Measurements from ENCODE around the gene PEF1. TPM values are rescaled to one million over a fixed set of nuclear protein-coding genes. Genes with fewer than 3 reads are reported as not detected.
A peak's percentile ranks its signal among the peaks of the same experiment; 100 is the strongest.

The PEF1 gene
- total RNA-seq, 1 donor from 2014 or later, result 38.9 TPM

DNA sequence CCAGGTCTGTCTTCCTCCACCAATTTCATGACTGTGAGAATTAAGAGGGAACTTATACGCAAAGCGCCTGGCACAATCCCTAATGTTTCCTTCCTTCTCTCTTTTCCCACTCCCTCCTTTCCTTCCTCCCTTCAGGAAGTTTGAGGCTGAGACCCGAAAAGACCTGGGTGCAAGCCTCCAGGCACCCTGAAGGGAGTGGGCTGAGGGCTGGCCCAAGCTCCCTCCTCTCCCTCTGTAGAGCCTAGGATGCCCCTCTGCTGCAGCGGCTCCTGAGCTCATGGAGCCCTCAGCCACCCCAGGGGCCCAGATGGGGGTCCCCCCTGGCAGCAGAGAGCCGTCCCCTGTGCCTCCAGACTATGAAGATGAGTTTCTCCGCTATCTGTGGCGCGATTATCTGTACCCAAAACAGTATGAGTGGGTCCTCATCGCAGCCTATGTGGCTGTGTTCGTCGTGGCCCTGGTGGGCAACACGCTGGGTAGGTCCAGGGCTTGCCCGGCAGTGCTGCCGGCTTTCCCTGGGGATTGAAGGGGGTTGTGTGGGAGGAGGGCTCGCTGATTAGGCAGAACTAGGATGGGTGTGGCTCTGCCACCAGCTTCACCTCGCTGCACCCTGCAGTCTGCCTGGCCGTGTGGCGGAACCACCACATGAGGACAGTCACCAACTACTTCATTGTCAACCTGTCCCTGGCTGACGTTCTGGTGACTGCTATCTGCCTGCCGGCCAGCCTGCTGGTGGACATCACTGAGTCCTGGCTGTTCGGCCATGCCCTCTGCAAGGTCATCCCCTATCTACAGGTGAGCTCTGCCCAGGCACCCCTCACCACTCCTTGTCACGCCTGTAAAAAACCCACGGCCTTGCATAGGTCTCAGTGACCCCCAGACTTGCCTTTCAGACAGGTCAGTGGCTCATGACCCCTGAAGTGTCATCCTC is 25.5 kb downstream of the PEF1 start:
- peaks cover 9% of the 10 kb centered on the region for H3K27me3 Mint-ChIP-seq (ENCODE audit: unreplicated experiment)
- TF ChIP-seq, protein P1, sequence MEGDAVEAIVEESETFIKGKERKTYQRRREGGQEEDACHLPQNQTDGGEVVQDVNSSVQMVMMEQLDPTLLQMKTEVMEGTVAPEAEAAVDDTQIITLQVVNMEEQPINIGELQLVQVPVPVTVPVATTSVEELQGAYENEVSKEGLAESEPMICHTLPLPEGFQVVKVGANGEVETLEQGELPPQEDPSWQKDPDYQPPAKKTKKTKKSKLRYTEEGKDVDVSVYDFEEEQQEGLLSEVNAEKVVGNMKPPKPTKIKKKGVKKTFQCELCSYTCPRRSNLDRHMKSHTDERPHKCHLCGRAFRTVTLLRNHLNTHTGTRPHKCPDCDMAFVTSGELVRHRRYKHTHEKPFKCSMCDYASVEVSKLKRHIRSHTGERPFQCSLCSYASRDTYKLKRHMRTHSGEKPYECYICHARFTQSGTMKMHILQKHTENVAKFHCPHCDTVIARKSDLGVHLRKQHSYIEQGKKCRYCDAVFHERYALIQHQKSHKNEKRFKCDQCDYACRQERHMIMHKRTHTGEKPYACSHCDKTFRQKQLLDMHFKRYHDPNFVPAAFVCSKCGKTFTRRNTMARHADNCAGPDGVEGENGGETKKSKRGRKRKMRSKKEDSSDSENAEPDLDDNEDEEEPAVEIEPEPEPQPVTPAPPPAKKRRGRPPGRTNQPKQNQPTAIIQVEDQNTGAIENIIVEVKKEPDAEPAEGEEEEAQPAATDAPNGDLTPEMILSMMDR (IDR thresholded peaks at IDR 0.05; ENCODE audit: partially characterized antibody, unreplicated experiment), result no peak
- H3K27ac Mint-ChIP-seq (ENCODE audit: unreplicated experiment), result no peak overlapping the region
- H3K4me1 Mint-ChIP-seq (ENCODE audit: low read depth, unreplicated experiment), result no peaks in the 10 kb centered on the region
- no peak for DNase-seq
- H3K36me3 Mint-ChIP-seq (ENCODE audit: unreplicated experiment), result peaks cover 3% of the 10 kb centered on the region
- no peak overlapping the region for H3K4me3 Mint-ChIP-seq (ENCODE audit: unreplicated experiment)
- no peaks in the 10 kb centered on the region for H3K9me3 Mint-ChIP-seq (ENCODE audit: unreplicated experiment)

DNA sequence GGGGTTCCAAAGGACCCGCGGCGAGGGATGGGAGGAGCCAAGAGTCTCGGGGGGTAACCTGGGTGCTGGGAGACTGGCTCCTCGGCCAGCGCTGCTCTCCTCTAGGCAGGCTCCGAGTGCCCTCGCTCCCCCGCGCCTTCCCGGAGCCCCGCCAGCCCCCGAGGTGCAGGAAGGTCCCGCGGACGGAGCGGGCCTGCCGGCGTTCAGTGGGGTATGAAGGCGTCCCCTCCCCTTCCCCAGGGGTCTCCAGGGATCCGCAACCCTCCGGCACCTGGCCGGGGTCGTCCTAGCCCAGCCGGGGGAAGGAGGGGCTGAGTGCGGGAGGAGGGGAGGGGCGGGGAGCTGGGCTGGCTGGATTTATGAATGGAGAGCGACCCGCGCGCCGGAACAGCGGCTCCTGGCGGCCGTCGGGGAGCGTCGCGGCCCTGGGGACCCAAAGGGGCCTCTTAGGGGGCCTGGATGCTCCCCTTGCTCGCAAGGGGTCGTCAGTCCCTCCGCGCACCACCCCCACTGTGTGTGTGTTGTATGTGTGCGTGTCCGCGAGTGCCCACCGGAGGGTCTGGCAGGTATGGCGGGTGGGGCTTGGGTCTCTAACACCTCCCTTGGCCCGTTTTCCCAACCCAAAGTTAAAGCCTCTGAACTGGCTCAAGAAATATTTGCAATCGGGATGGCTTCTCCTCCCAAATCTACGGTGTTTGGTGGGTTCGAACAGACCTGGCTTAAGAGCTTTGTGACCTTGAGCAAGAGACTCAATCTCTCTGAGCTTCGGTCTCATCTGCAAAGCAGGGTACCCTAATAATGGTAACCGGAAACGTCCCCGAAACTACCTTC is 26.5 kb downstream of the PEF1 start:
- no peak overlapping the region for H3K27ac Mint-ChIP-seq (ENCODE audit: unreplicated experiment)
- H3K27me3 Mint-ChIP-seq (ENCODE audit: unreplicated experiment), result peaks cover 9% of the 10 kb centered on the region
- TF ChIP-seq, protein P1 (IDR thresholded peaks at IDR 0.05; ENCODE audit: partially characterized antibody, unreplicated experiment), result peak; percentile 91
- peak overlapping the region; percentile 52 for H3K4me3 Mint-ChIP-seq (ENCODE audit: unreplicated experiment)
- peaks cover 3% of the 10 kb centered on the region for H3K36me3 Mint-ChIP-seq (ENCODE audit: unreplicated experiment)
- no peaks in the 10 kb centered on the region for H3K9me3 Mint-ChIP-seq (ENCODE audit: unreplicated experiment)
- H3K4me1 Mint-ChIP-seq (ENCODE audit: low read depth, unreplicated experiment), result no peaks in the 10 kb centered on the region
- DNase-seq, result peak; percentile 84

DNA sequence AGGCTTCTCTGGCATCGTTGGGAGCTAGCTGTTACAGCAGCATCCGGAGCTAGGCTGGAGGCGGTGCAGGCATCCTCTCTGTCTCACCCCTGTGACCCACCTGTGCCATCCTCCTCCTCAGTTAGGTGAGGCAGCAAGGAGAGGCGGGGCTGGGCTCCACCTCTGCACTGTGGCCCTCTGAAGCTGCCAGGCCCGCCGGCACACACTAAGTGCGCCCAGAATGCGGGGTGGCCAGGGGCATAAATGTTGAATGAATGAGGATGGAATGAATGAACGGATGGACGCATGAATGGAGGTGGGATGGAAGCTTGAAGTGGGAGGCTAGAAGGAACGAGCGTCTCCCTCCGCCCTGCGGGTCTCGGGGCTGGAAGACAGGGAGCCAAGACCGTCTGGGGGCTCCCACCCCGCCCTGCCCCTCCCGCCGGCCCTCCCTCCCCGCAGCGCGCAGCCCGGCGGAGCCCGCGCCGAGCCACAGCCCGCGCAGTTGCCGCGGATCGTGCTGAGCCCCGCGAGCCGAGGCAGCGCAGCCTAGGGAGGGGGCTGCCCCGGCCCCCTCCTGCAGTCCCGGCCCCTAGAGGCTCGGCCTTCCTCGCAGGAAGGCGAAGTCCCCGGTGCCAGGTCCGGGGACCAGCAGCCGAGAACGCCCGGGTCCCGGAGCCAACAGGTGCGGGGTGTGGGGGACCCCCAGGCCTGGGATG is 27.3 kb downstream of the PEF1 start, which contains the start of gene HCRTR1:
Gene HCRTR1, plus strand, starts transcription at position 472 of the 698 bp plus-strand sequence. CDS start 1,504 bp downstream, outside the sequence.
- Mint-ChIP-seq H3K27me3 (ENCODE audit: unreplicated experiment) (peaks cover 9% of the 10 kb centered on the region), H3K36me3 (ENCODE audit: unreplicated experiment) (peaks cover 3% of the 10 kb centered on the region), H3K9me3 (ENCODE audit: unreplicated experiment) (no peaks in the 10 kb centered on the region), H3K4me1 (ENCODE audit: low read depth, unreplicated experiment) (no peaks in the 10 kb centered on the region), H3K27ac (ENCODE audit: unreplicated experiment) (no peak within 1 kb of the TSS), H3K4me3 (ENCODE audit: unreplicated experiment) (peak within 1 kb of the TSS; percentile 90)
- no peak for DNase-seq
- TF ChIP-seq, protein P1 (IDR thresholded peaks at IDR 0.05; ENCODE audit: partially characterized antibody, unreplicated experiment), result no peak

DNA sequence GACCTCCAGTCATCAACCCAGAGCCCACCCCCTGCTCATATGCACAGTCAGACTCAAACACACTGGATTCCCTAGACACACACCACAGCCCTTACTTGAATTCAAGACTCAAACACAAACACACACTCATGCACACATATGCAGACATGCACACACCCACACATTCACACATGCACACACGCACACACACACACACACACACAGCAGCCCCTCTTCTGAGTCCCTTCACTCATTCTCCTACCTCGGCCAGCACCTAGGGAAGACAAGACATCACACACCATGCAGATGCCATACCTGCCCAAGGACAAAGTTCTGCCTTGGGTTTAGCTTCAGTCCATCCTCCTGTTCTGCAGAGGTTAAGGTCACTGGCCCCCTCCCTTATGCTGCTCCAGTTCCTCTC is 28.7 kb downstream of the PEF1 start:
- Mint-ChIP-seq H3K4me3 (ENCODE audit: unreplicated experiment) (no peak overlapping the region), H3K36me3 (ENCODE audit: unreplicated experiment) (peaks cover 3% of the 10 kb centered on the region), H3K27ac (ENCODE audit: unreplicated experiment) (no peak overlapping the region), H3K9me3 (ENCODE audit: unreplicated experiment) (no peaks in the 10 kb centered on the region), H3K4me1 (ENCODE audit: low read depth, unreplicated experiment) (no peaks in the 10 kb centered on the region), H3K27me3 (ENCODE audit: unreplicated experiment) (peaks cover 9% of the 10 kb centered on the region)
- TF ChIP-seq, protein P1 (IDR thresholded peaks at IDR 0.05; ENCODE audit: partially characterized antibody, unreplicated experiment), result no peak
- DNase-seq, result no peak

Measured in glutamatergic neuron (in vitro differentiated cells).